Tibial nerve (tissue), 4 donors: ENCODE results near the gene C6orf141. TPM values are rescaled to one million over a fixed set of nuclear protein-coding genes. Genes with fewer than 3 reads are reported as not detected.

ENCODE experiments used
- DNase-seq, 2 donors: peaks; one replicate each; pipeline ENCODE4 v3.0.0-alpha.2; 2019; ENCODE audit warnings: low spot score in 2 of 2
- H3K27ac ChIP-seq, 4 donors: fragments of 200-600 bp; sonication (generic) in 3 of 4; one replicate each; pipeline ENCODE4 v1.5.1; 2017 to 2019; ENCODE audit warnings: mild to moderate bottlenecking in 1 of 4
- H3K27me3 ChIP-seq, 2 donors: fragments of 200-600 bp; sonication (generic) in 1 of 2; one replicate each; pipeline versions ENCODE4 v1.5.1 to v1.6.0; 2017 to 2019
- H3K36me3 ChIP-seq, 3 donors: fragments of 200-600 bp; sonication (generic); one replicate each; pipeline ENCODE4 v1.5.1; 2018 to 2019
- H3K4me1 ChIP-seq, 4 donors: fragments of 200-600 bp; sonication (generic) in 3 of 4; one replicate each; pipeline ENCODE4 v1.5.1; 2017 to 2019
- H3K4me3 ChIP-seq, 4 donors: fragments of 200-600 bp; sonication (generic) in 3 of 4; one replicate each; pipeline ENCODE4 v1.5.1; 2017 to 2019; ENCODE audit warnings: mild to moderate bottlenecking in 1 of 4, moderate library complexity in 1 of 4
- H3K9me3 ChIP-seq, 4 donors: fragments of 200-600 bp; sonication (generic) in 3 of 4; one replicate each; pipeline ENCODE4 v1.5.1; 2017 to 2019
- EP300 ChIP-seq, 2 donors: sonication (generic); formaldehyde crosslinking; IDR thresholded peaks; one replicate each; pipeline ENCODE4 v1.6.1; 2017; ENCODE audit warnings: antibody characterized with exemption in 2 of 2, mild to moderate bottlenecking in 1 of 2
- POLR2A ChIP-seq, 2 donors: fragments of 450-650 bp; IDR thresholded peaks; one replicate each; pipeline ENCODE4 v1.6.1; 2017; ENCODE audit warnings: antibody characterized with exemption in 2 of 2, mild to moderate bottlenecking in 2 of 2, moderate library complexity in 2 of 2
- WGBS, 2 donors: methylation state at CpG; one replicate each; pipeline ENCODE4 v1.1.5; 2018; 5-methylcytosine and 5-hydroxymethylcytosine counted together
- total RNA-seq, 4 donors: library from RNA; depleted of rRNA; stranded (reverse); fragments of >200 nt; gene quantifications; one replicate each; pipeline ENCODE4 v1.1.0, GENCODE V29; 2016
- TF ChIP-seq, protein P1 (sequence below), 5 experiments: fragments of 200-600 bp in 3 of 5; fragments of 450-650 bp in 2 of 5; sonication (generic) in 3 of 5; IDR thresholded peaks; one replicate each; pipeline ENCODE4 v1.5.1; 2016 to 2019; ENCODE audit warnings: antibody characterized with exemption in 5 of 5, mild to moderate bottlenecking in 3 of 5, moderate library complexity in 2 of 5

The C6orf141 gene
- total RNA-seq, 4 donors from 2014 or later, result 0.90 to 5.9 (median 4.5) TPM

GRCh38 chr6:49514571-49515484, 35.6 kb upstream of the C6orf141 start:
- WGBS, 2 donors, result 73 to 82% methylated on average over 8 of the region's 8 CpGs
- Histone ChIP-seq H3K27me3 (no peaks in the 10 kb centered on the region), H3K36me3 (no peaks in the 10 kb centered on the region), H3K27ac (no peak overlapping the region), H3K4me3 (no peak overlapping the region), H3K9me3 (no peaks in the 10 kb centered on the region), H3K4me1 (no peaks in the 10 kb centered on the region)
- DNase-seq, result no peak
- TF ChIP-seq POLR2A (IDR thresholded peaks at IDR 0.05), result no peak
- no peak for TF ChIP-seq EP300 (IDR thresholded peaks at IDR 0.05)
- TF ChIP-seq, protein P1, sequence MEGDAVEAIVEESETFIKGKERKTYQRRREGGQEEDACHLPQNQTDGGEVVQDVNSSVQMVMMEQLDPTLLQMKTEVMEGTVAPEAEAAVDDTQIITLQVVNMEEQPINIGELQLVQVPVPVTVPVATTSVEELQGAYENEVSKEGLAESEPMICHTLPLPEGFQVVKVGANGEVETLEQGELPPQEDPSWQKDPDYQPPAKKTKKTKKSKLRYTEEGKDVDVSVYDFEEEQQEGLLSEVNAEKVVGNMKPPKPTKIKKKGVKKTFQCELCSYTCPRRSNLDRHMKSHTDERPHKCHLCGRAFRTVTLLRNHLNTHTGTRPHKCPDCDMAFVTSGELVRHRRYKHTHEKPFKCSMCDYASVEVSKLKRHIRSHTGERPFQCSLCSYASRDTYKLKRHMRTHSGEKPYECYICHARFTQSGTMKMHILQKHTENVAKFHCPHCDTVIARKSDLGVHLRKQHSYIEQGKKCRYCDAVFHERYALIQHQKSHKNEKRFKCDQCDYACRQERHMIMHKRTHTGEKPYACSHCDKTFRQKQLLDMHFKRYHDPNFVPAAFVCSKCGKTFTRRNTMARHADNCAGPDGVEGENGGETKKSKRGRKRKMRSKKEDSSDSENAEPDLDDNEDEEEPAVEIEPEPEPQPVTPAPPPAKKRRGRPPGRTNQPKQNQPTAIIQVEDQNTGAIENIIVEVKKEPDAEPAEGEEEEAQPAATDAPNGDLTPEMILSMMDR (IDR thresholded peaks at IDR 0.05), result no peak

DNA sequence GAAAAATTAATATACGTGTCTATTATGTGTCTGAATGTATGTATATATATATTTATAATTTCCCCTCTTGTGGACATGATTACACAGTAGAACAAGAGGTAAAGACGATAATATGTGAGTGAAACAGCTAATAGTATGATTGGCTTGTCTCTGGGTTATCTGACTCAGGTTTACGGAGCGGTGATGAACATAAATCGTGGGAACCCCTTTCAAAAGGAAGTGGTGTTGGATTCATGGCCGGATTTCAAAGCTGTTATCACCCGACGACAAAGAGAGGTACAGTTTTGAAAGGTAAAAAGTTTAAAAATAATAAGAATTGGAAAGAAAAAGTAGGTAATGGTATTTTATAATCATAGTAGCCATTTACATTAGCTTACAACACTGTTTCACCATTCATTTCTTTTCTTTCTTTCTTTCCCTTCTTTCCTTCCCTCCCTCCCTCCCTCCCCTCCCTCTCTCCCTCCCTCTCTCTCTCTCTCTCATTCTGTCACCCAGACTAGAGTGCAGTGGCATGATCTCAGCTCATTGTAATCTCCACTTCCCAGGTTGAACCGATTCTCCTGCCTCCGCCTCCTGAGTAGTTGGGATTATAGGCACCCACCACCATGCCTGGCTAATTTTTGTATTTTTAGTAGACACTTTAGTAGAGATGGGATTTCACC, 34.9 kb upstream of the C6orf141 start:
- DNase-seq, result no peak
- 80 to 84% methylated on average over 10 of the region's 10 CpGs for WGBS, 2 donors
- Histone ChIP-seq H3K4me3 (no peak overlapping the region), H3K9me3 (no peaks in the 10 kb centered on the region), H3K36me3 (no peaks in the 10 kb centered on the region), H3K27ac (no peak overlapping the region), H3K4me1 (no peaks in the 10 kb centered on the region), H3K27me3 (no peaks in the 10 kb centered on the region)
- TF ChIP-seq, protein P1 (IDR thresholded peaks at IDR 0.05), result no peak
- no peak for TF ChIP-seq POLR2A (IDR thresholded peaks at IDR 0.05)
- TF ChIP-seq EP300 (IDR thresholded peaks at IDR 0.05), result no peak

GRCh38 chr6:49516147-49516505, 34.3 kb upstream of the C6orf141 start:
- H3K4me1 ChIP-seq, result no peaks in the 10 kb centered on the region
- no peaks in the 10 kb centered on the region for H3K36me3 ChIP-seq
- no peak overlapping the region for H3K27ac ChIP-seq
- no peaks in the 10 kb centered on the region for H3K27me3 ChIP-seq
- TF ChIP-seq, protein P1 (IDR thresholded peaks at IDR 0.05), result no peak
- TF ChIP-seq EP300 (IDR thresholded peaks at IDR 0.05), result no peak
- no peak for TF ChIP-seq POLR2A (IDR thresholded peaks at IDR 0.05)
- no peaks in the 10 kb centered on the region for H3K9me3 ChIP-seq
- no peak overlapping the region for H3K4me3 ChIP-seq
- WGBS, 2 donors, result 88 to 92% methylated on average over 4 of the region's 4 CpGs
- no peak for DNase-seq

- no peak overlapping the region for H3K27ac ChIP-seq
- TF ChIP-seq, protein P1 (IDR thresholded peaks at IDR 0.05), result no peak
- TF ChIP-seq POLR2A (IDR thresholded peaks at IDR 0.05) (no peak), EP300 (IDR thresholded peaks at IDR 0.05) (no peak)
- WGBS, 2 donors, result 87 to 90% methylated on average over 2 of the region's 2 CpGs
- no peak overlapping the region for H3K4me3 ChIP-seq
- no peaks in the 10 kb centered on the region for H3K27me3 ChIP-seq
- no peaks in the 10 kb centered on the region for H3K9me3 ChIP-seq
- H3K4me1 ChIP-seq, result no peaks in the 10 kb centered on the region
- DNase-seq, result no peak
- no peaks in the 10 kb centered on the region for H3K36me3 ChIP-seq
Observed at GRCh38 chr6:49517919-49518318, 32.5 kb upstream of the C6orf141 start.

DNA sequence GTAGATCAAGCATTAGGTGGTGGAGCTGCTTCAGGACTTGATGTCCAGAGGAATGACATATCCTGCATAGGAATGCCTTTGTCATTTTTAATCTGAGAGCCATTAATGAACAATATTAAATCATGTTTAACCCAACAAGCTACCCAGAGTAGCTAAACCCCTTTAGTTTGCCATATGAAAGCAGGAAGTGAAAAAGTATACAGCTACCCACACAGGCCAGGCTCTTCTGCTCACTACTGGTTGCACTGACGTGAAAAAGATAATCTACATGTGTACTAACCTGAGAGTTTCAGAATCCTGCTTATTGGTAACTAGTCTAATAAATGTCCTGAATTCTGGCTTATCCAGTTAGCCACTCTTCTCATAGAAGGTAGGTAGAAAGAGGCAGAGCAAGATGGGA, 30.8 kb upstream of the C6orf141 start:
- no peaks in the 10 kb centered on the region for H3K9me3 ChIP-seq

More for the DNA sequence above, 30.8 kb upstream of the C6orf141 start:
- 77 to 78% methylated on average over 1 of the region's 1 CpG for WGBS, 2 donors
- H3K27me3 ChIP-seq, result no peaks in the 10 kb centered on the region
- H3K27ac ChIP-seq, result no peak overlapping the region
- H3K4me1 ChIP-seq, result no peaks in the 10 kb centered on the region
- no peak for DNase-seq
- TF ChIP-seq EP300 (IDR thresholded peaks at IDR 0.05) (no peak), POLR2A (IDR thresholded peaks at IDR 0.05) (no peak)
- H3K36me3 ChIP-seq, result no peaks in the 10 kb centered on the region
- no peak overlapping the region for H3K4me3 ChIP-seq
